CD4-positive, alpha-beta T cell treated with Interleukin-1 beta for 1 hour (primary cell): ENCODE results near the gene IRF4.
"Not testable (repeated sequence)": the region's sequence is repeated elsewhere in the genome, so short reads cannot be mapped to it uniquely, and the experiment has no call there.

Experiments used
- DNase-seq, 2 donors: peaks; one replicate each; pipeline ENCODE4 v3.0.0-alpha.2; 2020 to 2022

Gene IRF4

GRCh38 chr6:422433-423054 lies 31.0 kb downstream of the IRF4 start:
- DNase-seq, result no peak

GRCh38 chr6:423055-423798 lies 31.7 kb downstream of the IRF4 start:
- no peak for DNase-seq

- no peak for DNase-seq
Measured at GRCh38 chr6:423799-424345, 32.3 kb downstream of the IRF4 start.

GRCh38 chr6:424741-425417 lies 33.3 kb downstream of the IRF4 start:
- DNase-seq, result no peak

GRCh38 chr6:425418-425788 lies 33.9 kb downstream of the IRF4 start:
- DNase-seq, result not testable (repeated sequence)

GRCh38 chr6:426198-426738 lies 34.7 kb downstream of the IRF4 start:
- not testable (repeated sequence) for DNase-seq

- DNase-seq, result no peak
Measured at GRCh38 chr6:428047-428603, 36.6 kb downstream of the IRF4 start.

GRCh38 chr6:429515-430121 lies 38.1 kb downstream of the IRF4 start:
- no peak for DNase-seq

- DNase-seq, result no peak
Measured at GRCh38 chr6:431504-431903, 40.0 kb downstream of the IRF4 start.

- DNase-seq, result no peak
Measured at GRCh38 chr6:431986-432385, 40.4 kb downstream of the IRF4 start.

GRCh38 chr6:434051-434705 lies 42.6 kb downstream of the IRF4 start:
- no peak for DNase-seq

- no peak for DNase-seq
Measured at GRCh38 chr6:435441-436307, 44.1 kb downstream of the IRF4 start.

- no peak for DNase-seq
Measured at GRCh38 chr6:436308-437036, 44.9 kb downstream of the IRF4 start.

- DNase-seq, result no peak
Measured at GRCh38 chr6:437037-437392, 45.5 kb downstream of the IRF4 start.

GRCh38 chr6:438634-439170 lies 47.1 kb downstream of the IRF4 start:
- no peak for DNase-seq

- no peak for DNase-seq
Measured at GRCh38 chr6:439641-440167, 48.2 kb downstream of the IRF4 start.

- DNase-seq, result no peak
Measured at GRCh38 chr6:441126-441920, 49.8 kb downstream of the IRF4 start.

GRCh38 chr6:443621-444159 lies 52.1 kb downstream of the IRF4 start:
- DNase-seq, result no peak
